ENCODE measurements around the gene IARS2.
"Not testable (repeated sequence)": the region's sequence is repeated elsewhere in the genome, so short reads cannot be mapped to it uniquely, and the experiment has no call there.

Gene IARS2

DNA sequence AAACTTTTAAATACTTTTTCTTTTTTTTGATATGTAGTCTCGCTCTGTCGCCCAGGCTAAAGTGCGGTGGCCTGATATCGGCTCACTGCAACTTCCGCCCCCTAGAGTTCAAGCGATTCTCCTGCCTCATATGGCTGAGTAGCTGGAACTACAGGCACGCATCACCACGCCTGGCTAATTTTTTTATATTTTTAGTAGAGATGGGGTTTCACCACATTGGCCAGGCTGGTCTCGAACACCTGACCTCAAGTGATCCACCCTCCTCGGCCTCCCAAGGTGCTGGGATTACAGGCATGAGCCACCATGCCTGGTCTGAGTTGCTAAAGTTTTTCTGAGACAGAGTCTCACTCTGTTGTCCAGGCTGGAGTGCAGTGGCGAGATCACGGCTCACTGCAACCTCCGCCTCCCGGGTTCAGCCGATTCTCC lies 7.7 kb upstream of the IARS2 start:
- not testable (repeated sequence) for H3K9ac ChIP-seq (ENCODE audit: low read length); H3K27ac ChIP-seq (ENCODE audit: low read length); H4K20me1 ChIP-seq (ENCODE audit: insufficient read depth, low read length); H3K9me3 ChIP-seq (ENCODE audit: insufficient read depth, low read length); H3K27me3 ChIP-seq (ENCODE audit: low read depth, low read length); H3K4me2 ChIP-seq (ENCODE audit: low read length); H3K79me2 ChIP-seq (ENCODE audit: low read length); H3K4me3 ChIP-seq (ENCODE audit: low read length); H2AFZ ChIP-seq (ENCODE audit: low read depth, low read length); H3K4me1 ChIP-seq (ENCODE audit: low read length); H3K36me3 ChIP-seq (replicated peaks; ENCODE audit: low read depth, low read length)
- TF ChIP-seq, protein P1, sequence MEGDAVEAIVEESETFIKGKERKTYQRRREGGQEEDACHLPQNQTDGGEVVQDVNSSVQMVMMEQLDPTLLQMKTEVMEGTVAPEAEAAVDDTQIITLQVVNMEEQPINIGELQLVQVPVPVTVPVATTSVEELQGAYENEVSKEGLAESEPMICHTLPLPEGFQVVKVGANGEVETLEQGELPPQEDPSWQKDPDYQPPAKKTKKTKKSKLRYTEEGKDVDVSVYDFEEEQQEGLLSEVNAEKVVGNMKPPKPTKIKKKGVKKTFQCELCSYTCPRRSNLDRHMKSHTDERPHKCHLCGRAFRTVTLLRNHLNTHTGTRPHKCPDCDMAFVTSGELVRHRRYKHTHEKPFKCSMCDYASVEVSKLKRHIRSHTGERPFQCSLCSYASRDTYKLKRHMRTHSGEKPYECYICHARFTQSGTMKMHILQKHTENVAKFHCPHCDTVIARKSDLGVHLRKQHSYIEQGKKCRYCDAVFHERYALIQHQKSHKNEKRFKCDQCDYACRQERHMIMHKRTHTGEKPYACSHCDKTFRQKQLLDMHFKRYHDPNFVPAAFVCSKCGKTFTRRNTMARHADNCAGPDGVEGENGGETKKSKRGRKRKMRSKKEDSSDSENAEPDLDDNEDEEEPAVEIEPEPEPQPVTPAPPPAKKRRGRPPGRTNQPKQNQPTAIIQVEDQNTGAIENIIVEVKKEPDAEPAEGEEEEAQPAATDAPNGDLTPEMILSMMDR (IDR thresholded peaks at IDR 0.05; ENCODE audit: low read depth, low read length) = peak; percentile 22; the same call in 1 of the 2 replicates

DNA sequence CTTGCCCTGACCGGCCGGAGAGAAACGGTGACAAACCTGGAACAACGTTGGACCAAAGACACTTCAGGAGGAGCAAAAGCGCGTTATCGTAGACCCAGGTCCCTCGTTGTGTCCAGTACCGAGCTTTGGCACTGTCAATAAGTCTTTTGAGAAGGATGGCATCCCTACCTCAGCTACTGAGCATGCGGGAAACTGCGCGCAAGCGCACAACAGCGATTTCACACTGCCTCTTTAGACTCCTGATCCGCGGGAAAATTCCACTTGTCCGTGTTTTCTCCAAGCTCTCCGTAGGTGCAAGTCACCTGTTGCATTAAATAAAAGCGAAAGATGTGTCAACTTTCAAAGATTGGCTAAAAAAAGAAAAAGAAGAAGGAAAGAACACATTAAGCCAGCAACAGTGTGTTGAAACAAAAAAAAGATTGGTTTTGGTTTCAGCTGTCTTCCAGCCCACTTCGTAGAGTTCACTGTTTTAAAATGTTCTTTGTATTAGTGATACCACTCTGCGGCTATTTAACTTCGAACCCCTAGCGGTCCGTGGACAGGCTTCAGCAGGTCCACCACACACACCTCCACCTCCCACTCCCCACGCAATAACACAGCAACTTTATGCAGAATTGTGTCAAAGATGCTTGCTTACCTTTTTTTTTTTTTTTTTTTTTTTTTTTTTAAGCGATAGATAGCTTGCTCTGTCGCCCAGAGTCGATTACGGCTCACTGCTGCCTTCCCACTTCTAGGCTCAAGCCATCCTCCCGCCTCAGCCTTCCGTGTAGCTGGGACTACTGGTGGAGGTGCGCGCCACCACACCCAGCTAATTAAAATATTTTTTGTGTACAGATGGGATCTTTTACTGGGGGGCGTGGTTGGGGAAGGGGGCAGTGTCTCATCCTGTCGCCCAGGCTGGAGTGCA lies 4.0 kb upstream of the IARS2 start, which contains the start of gene BPNT1:
Gene BPNT1, minus strand, starts transcription at position 139 of the 907 bp plus-strand sequence. CDS start 9,942 bp downstream, outside the sequence.
- Histone ChIP-seq H3K4me3 (ENCODE audit: low read length) (peak within 1 kb of the TSS; percentile 81), H3K4me1 (ENCODE audit: low read length) (peaks cover 6% of the 10 kb centered on the region), H3K4me2 (ENCODE audit: low read length) (peak within 1 kb of the TSS; percentile 72), H3K27ac (ENCODE audit: low read length) (peak within 1 kb of the TSS; percentile 41), H3K27me3 (ENCODE audit: low read depth, low read length) (no peaks in the 10 kb centered on the region), H4K20me1 (ENCODE audit: insufficient read depth, low read length) (no peaks in the 10 kb centered on the region), H3K79me2 (ENCODE audit: low read length) (peaks cover 19% of the 10 kb centered on the region), H3K36me3 (replicated peaks; ENCODE audit: low read depth, low read length) (no peaks in the 10 kb centered on the region), H3K9ac (ENCODE audit: low read length) (peak within 1 kb of the TSS; percentile 75), H2AFZ (ENCODE audit: low read depth, low read length) (peak within 1 kb of the TSS; percentile 93), H3K9me3 (ENCODE audit: insufficient read depth, low read length) (no peaks in the 10 kb centered on the region)
- TF ChIP-seq EZH2phosphoT487 (IDR thresholded peaks at IDR 0.05; ENCODE audit: low read depth) = no peak
- TF ChIP-seq, protein P1 (IDR thresholded peaks at IDR 0.05; ENCODE audit: low read depth, low read length) = 0 out of 2 replicates have a peak, but pooled peaks have one; percentile 4

GRCh38 chr1:220092694-220093093 lies 1.2 kb upstream of the IARS2 start:
- Histone ChIP-seq H3K79me2 (ENCODE audit: low read length) (peaks cover 30% of the 10 kb centered on the region), H3K9ac (ENCODE audit: low read length) (no peak overlapping the region), H3K4me2 (ENCODE audit: low read length) (no peak overlapping the region), H2AFZ (ENCODE audit: low read depth, low read length) (no peak overlapping the region), H3K27ac (ENCODE audit: low read length) (no peak overlapping the region), H3K4me3 (ENCODE audit: low read length) (no peak overlapping the region), H3K27me3 (ENCODE audit: low read depth, low read length) (no peaks in the 10 kb centered on the region), H4K20me1 (ENCODE audit: insufficient read depth, low read length) (no peaks in the 10 kb centered on the region), H3K9me3 (ENCODE audit: insufficient read depth, low read length) (no peaks in the 10 kb centered on the region), H3K4me1 (ENCODE audit: low read length) (peaks cover 15% of the 10 kb centered on the region), H3K36me3 (replicated peaks; ENCODE audit: low read depth, low read length) (peaks cover 9% of the 10 kb centered on the region)
- TF ChIP-seq, protein P1 (IDR thresholded peaks at IDR 0.05; ENCODE audit: low read depth, low read length) = no peak
- no peak for TF ChIP-seq EZH2phosphoT487 (IDR thresholded peaks at IDR 0.05; ENCODE audit: low read depth)

GRCh38 chr1:220093361-220094015 lies 444 bp upstream of the IARS2 start:
- H4K20me1 ChIP-seq (ENCODE audit: insufficient read depth, low read length) = no peaks in the 10 kb centered on the region
- no peaks in the 10 kb centered on the region for H3K9me3 ChIP-seq (ENCODE audit: insufficient read depth, low read length)
- peaks cover 14% of the 10 kb centered on the region for H3K36me3 ChIP-seq (replicated peaks; ENCODE audit: low read depth, low read length)
- H2AFZ ChIP-seq (ENCODE audit: low read depth, low read length) = peak overlapping the region; percentile 83
- no peak for TF ChIP-seq EZH2phosphoT487 (IDR thresholded peaks at IDR 0.05; ENCODE audit: low read depth)
- no peak overlapping the region for H3K9ac ChIP-seq (ENCODE audit: low read length)
- H3K27ac ChIP-seq (ENCODE audit: low read length) = no peak overlapping the region
- no peaks in the 10 kb centered on the region for H3K27me3 ChIP-seq (ENCODE audit: low read depth, low read length)
- peak overlapping the region; percentile 61 for H3K4me2 ChIP-seq (ENCODE audit: low read length)
- H3K4me1 ChIP-seq (ENCODE audit: low read length) = peaks cover 15% of the 10 kb centered on the region
- peaks cover 28% of the 10 kb centered on the region for H3K79me2 ChIP-seq (ENCODE audit: low read length)
- H3K4me3 ChIP-seq (ENCODE audit: low read length) = peak overlapping the region; percentile 58
